Medulla oblongata (tissue), 1 donor: ENCODE data around the gene DUSP5.
"Not testable (repeated sequence)": the region's sequence is repeated elsewhere in the genome, so short reads cannot be mapped to it uniquely, and the experiment has no call there.

ENCODE experiments used
- DNase-seq: peaks from one replicate; pipeline ENCODE4 v3.0.0-alpha.2; 2015; ENCODE audit errors: extremely low spot score

Gene DUSP5, protein sequence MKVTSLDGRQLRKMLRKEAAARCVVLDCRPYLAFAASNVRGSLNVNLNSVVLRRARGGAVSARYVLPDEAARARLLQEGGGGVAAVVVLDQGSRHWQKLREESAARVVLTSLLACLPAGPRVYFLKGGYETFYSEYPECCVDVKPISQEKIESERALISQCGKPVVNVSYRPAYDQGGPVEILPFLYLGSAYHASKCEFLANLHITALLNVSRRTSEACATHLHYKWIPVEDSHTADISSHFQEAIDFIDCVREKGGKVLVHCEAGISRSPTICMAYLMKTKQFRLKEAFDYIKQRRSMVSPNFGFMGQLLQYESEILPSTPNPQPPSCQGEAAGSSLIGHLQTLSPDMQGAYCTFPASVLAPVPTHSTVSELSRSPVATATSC

DNA sequence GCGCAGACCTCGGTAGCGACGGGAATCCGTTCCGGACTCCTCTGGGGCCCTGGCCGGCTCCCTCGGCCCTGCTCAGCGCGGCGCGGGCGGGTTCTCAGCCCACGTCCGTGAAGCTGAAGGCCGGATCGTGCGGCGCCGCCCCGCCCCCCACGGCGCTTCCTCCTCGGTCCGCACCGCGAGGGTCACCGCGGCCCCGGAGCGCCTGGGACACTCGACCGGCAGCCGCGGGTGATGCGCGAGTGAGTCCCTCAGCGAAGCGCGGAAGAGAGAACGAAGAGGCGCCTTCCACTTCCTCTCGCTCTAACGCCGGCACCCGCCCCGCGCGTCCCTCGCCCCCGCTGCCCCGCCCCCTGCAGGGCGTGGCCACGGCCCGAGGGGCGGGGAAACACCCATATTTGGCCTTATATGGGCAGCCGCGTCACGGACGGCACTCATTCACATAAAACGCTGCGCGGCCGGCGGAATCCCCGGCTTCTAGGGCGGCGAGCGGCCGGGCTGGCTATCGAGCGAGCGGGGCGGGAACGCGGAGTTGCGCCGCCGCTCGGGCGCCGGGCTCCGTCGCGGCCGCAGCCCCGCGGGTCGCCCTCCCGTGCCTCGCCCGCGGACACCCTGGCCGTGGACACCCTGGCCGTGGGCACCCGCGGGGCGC, at the start of gene DUSP5:
DUSP5 (plus strand) TSS at position 470 of the 649 bp plus-strand sequence. CDS start 215 bp downstream, outside the sequence.
- peak; percentile 94 for DNase-seq

DNA sequence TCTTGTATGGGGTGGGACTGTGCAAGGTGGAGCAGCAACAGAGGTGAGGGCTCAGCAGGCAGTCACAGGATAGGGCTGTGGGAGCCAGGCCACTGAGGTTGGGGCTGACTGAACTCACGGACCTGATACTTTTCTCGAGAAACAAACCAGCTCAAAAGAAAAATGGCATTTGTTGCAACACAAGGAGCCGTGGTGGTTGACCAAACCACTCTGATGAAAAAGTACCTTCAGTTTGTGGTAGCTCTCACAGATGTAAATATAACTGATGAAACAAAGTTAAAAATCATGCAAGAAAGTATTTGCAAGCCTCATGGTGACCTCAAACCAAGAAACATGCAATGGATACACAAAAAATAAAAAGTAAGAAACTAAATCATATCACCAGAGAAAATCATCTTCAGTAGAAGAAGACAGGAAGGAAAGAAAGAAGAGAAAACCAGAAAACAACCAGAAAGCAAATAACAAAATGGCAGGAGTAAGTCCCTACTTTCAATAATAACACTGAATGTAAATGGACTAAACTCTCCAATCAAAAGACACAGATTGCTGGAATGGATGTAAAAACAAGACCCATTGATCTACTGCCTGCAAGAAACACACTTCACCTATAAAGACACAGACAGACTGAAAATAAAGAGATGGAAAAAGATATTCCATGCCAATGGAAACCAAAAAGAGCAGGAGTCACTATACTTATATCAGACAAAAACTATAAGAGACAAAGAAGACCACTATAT, 48.9 kb upstream of the DUSP5 start:
- no peak for DNase-seq

DNA sequence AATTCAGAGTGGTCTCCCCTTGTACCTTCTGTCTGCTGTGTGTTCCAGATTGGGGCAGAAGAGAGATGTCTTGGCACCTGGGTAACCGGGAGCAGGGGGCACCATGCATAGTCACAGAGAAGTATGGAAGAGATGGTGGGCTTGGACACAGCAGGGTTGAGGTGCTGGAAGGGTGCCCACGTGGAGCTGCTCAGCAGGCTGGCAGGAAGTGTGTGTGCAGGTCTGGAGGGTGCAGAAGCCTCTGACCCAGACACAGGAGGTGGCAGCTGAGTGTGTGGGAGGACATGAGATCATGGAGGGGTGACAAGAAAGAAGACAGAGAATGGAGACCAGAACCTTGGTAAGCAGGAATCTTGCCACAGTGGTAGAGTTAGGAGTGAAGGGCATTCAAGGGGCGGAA, 42.3 kb upstream of the DUSP5 start:
- DNase-seq: no peak

DNA sequence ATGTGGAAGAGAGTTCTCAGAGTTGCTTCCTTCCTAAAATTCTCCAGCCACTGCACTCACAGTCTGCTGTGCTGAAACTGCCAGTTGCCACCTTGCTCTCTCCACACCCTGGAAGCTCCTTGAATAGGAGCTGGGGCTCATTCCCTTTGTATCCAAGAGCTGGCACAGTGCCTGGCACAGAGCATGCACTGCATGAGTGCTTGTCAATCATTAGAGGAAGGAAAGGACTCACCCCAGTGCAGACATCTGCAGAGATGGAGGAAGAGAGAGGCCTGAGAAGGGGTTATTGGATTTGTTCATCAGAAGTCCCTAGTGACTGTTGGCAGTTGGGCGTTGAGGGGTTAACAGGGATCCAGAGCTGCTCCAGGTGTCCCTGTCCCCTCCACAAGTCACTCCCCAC, 41.7 kb upstream of the DUSP5 start:
- DNase-seq: no peak

DNA sequence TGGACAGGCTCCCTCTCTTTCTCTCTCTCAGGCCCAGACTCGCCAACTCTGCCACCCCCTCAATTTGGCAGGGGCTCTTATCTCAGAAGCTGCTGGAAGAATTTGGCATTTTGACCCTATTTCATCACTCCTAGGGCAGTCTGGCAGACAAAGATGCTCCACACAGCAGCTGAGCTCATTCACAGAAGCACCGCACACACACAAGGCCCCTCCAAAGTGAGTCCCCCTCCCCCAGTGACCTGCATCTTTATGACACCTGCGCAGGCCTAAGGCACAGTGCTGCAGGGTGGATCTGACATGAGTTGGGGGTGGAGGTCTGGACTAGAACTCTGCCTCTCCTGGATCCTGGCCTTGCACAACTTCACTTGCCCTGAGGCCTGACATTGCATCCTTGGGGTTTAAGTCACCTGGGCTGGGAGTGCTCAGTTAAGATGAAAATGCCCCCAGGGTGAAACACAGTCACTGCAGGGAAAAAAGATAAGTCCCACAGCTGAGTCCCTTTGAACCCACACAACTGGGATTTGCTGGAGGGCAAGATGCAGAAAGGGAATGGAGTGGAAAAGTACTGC, 41.1 kb upstream of the DUSP5 start:
- no peak for DNase-seq

DNA sequence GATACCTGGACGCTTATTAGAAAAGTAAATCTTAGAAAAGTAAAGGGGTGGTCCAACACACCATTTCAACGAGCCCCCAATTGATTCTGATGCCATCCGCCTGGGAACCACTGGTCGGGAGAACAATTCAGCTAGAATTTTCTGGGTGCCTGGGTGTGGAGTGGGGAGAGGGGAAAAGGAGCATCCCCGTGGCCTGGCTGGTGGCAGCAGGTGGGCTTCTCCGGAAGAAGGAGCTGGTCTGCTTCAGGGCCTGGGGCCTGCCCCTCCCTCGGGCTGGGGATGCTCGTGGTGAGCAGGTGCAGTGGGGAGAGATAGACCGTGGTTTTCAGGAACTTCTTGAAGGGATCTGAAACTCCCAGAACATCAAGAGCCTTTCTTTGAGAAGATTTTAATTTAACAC, 39.9 kb upstream of the DUSP5 start:
- no peak for DNase-seq

DNA sequence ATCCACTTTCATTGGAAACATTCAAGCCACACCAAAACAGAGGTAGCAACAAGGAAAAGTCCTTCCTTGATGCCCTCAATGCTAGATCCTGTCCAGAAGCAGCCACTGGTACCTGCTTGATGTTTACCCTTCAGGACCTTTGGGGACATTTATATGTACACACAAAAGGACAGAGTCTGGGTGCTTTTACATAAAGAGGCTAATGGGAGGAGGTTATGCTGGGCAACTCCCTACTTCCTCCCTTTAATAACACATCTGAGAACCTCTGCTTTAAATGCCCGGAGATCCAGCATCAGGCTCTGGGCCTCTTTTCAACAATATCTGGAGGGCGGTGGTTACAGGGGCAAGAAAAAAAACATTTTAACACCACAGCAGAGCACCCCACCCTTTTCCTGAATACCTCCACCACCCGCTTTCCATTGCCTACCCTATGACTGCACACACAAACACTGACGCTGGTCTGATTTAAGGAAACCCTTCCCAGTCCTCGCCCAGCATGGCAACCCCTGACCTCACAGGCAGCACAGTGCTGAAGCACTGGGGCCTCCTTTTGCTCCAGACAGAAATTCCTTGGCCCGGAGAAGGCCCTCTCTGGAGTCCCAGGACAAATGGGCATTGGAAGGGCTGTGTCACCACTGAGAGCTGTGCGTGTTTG, 39.3 kb upstream of the DUSP5 start:
- DNase-seq: no peak

DNA sequence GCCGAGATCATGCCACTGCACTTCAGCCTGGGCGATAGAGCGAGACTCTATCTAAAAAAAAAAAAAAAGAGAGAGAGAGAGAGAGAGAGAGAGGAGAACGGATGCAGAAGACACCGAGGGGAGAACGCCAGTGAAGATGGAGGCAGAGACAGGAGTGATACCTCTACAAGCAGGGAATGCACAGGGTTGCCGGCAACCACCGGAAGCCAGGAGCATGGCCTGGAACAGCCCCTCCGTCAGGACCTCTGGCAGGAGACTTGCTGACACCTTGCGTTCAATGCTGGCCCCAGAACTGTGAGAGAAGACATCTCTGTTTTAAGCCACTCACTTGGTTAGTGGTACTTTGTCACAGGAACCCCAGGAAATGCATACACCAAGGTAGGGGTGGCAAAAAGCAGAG, 38.1 kb upstream of the DUSP5 start:
- DNase-seq: no peak

DNA sequence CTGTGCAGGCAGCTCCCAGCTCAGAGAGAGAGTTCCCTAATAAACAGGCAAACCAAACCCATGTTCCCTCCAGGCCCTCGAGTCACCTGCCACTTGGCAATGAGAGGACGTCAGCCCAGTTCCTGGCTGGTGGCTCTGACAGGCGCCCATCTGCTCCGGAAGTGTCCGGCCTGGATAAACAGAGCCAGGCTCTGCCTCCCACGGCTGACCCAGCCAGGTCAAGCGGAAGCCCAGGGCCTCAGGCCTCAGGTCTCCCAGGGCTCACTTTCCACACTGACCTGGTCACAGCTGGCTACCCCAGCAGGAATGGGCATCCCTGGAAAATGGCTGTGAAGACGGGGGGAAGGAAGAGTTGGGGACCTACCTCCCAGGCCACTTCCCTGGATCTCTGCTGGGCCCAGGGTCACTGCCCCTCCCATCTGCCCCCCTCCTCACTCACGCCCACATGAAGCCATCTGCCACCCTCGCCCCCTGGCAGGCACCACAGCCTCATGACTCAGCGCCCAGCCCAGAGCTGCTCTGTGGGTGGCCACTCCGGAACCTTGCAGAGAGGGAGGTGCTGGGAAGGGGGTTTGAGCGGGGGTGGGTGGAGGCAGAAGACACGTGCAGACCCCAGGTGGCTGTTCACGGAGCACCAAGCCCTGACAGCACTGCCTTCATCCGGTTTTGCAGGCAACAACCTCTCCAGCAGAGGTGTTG, 37.4 kb upstream of the DUSP5 start:
- DNase-seq: no peak

DNA sequence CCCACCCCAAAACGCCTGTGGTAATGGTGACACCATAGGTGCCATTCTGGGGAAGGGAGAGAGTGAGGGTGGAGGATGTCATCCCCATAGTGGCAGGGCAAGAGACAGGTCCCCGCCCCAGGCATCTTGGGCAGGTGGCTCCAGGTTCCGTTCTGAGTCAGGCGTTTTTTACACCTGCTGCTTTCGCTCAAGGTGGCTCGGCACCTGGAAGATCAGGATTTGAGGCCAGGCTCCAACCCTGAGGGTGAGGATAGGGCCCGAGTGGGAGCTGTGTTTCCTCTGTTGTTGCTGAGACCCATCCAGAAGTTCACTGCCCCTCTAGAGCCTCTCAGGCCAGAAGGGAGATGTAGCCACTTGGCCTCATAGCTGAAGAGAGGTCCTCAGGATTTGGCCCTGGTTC, 36.6 kb upstream of the DUSP5 start:
- no peak for DNase-seq

DNA sequence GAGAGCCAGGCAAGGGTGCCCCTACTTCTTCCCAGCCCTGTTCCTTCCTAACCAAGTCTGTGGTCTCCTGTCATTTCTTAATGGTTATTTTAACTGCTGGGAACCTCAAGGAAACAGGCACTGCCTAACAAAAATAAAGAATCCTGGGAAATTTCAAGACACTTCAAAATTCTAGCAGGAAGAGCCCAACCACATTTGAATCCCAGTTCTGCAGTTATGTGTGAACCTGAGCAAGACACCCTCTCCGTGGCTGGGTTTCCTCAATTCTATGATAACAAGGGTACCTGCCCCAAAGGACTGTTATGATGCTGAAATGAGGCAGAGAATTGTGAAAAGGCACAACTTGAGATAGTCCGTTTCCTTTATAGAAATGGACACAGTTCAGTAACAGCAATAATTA, 36.2 kb upstream of the DUSP5 start:
- DNase-seq: no peak

DNA sequence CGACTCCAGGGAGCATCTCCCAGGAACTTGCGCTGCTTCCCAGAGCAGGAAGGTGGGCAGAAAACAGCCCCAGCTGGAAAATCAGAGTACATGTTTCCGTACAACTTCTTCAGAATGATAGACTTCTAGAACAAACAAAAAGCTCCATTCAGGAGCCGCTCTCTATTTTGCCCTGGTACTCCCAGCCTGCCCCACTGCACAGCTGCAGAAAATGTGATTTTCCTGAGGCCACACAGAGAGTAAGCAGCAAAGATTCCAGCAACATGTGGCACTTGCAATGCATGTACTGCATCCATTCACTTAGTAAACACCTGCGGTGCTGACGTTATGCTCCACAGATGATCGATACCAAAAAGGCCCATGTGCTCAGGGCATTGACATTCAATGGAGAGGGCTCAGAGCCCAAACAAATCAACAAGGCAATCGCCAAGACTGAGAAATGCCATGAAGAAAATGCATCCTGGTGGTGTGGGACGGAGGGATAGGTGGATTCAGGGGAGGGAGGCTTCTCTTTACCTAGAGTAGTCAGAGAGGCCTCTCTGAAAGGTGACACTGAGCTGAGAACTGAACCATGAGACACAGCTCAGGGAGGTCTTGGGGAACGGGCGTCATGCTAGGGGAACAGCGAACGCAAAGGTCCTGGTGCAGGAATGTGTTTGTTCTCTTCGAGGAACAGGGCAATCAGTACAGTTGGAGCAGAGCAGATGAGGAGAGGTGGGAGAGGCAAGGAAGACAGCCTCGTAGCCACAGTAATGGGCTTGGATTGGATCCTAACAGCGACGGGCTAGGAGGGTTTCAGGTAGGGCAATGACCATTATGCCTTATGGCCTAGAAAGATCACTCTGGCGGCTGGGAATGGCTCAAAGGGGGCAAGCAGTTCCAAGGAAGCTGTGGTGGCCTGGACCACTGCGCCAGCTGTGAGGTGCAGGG, 35.3 kb upstream of the DUSP5 start:
- peak; percentile 26 for DNase-seq

DNA sequence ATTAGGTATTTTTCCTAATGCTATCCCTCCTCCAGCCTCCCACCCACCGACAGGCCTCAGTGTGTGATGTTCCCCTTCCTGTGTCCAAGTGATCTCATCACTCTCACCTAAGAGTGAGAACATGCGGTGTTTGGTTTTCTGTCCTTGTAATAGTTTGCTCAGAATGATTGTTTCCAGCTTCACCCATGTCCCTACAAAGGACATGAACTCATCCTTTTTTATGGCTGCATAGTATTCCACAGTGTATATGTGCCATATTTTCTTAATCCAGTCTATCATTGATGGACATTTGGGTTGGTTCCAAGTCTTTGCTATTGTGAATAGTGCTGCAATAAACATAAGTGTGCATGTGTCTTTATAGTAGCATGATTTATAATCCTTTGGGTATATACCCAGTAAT, 29.4 kb upstream of the DUSP5 start:
- DNase-seq: not testable (repeated sequence)

DNA sequence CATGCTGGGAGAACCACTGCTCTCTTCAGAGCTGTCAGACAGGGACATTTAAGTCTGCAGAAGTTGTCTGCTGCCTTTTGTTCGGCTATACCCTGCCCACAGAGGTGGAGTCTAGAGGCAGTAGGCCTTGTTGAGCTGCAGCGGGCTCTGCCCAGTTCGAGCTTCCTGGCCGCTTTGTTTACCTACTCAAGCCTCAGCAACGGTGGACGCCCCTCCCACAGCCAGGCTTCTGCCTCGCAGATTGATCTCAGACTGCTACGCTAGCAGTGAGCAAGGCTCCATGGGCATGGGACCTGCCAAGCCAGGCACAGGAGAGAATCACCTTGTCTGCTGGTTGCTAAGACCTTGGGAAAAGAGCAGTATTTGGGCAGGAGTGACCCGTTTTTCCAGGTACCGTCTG, 27.2 kb upstream of the DUSP5 start:
- DNase-seq: not testable (repeated sequence)

DNA sequence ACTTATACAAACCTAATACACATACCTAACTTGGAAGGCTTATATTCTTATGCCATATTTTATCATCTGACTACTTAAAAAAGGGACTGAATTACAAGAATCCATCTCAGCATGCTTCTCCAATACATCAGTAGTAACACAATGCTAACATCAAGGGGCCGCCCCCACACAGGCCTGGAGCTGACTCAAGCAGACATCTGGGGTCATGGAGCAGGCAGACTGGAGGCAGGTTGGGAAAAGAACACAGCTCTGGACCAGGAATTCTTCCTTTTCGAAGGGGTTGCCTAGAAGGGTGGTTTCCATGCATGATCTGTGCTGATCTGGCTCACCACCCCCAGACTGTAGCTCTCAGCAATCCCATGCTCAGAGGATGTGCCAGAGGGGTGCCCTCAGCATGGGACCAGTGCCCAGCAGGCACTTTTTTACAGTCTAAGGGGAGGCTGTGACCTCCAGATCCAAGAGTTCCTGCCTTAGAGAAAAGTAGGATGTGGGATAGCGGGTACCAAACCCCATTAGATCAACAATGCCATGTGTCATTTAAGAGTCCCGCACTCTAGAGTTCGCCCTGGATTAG, 26.1 kb upstream of the DUSP5 start:
- no peak for DNase-seq

DNA sequence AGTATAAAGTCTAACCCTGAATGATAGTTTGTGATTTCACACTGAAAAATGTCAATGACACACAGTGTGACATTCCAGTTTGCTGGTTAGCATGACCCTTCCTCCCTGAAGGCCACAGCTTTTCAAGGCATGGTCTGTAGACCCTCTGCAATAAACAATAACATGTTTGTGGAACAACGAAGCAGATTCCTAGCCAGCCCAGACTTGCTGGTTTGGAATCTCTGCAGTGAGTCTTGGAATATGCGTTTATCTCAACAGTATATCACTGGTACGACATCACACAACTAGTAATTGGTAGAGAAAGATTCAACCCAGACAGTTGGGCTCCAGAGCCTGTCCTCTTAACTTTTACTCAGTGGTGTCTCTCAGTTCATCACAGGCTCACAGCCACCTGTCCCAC, 23.7 kb upstream of the DUSP5 start:
- DNase-seq: no peak

DNA sequence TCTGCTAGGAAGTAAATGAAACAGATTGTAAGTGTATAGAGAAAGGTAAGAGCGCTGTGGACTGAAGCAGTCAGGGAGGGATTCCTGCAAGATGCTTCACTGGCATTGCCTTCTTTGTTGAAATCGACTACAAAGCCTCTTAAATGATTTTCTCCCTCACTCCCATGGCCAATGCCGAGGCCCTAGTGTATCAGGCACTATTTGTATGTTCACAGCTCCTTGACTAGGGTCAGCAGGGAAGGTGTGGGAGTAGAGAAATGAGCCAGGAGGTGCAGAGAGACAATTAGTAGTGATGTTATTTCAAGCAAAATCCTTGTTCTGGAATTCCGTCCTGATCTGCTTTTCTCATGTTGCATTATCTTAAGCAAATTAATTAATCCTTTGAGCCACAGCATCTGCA, 22.9 kb upstream of the DUSP5 start:
- DNase-seq: no peak

DNA sequence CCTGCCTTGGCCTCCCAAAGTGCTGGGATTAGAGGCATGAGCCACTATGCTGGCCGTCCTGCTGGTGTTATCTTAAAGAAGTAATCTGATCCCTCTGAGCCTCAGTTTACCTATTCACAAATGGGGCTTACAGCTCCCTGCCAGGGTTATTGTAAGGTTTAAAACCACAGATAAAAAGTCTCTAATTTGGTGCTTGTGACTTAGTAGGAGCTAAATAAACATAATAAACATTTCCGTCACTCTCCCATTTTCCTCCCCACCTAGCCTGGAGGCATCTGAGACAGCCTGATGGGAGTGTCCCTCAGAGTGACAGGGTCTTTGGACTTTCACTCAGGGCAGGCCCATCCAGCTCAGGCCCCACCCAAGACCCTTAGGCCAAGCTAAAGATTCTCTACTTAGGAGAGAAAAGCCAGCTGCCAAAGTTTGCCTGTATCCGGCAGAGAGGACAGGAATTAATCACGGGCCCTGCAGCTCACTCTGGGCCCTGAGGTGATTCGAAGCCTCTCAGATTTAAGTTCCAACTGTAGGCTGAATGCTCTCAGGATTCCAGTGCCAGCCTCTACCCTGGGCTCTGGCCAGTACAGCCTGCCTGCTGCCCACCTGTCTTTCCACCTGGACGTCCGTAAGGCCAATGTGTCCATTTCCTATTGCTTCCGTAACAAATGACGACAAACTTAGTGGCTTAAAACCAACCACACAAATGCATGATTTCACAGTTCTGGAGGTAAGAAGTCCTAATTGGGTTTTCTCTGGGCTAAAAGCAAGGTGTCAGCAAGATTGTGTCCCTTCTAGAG, 21.8 kb upstream of the DUSP5 start:
- DNase-seq: no peak

DNA sequence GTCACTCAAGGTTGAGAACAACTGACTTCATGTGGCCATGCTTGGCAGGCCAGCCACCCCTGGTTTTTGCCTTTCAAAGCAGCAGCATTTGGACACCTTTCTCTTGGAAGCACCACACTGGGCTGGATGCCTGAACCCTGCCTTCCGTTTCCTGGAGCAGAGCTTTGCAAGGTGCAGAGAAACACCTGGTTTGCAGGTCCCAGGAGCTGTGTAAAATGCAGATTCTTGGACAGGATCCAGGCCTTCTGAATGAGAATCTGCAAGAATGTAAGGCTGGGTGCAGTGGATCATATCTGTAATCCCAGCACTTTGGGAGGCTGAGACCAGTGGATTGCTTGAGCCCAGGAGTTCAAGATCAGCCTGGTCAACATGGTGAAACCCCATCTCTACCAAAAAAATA, 18.0 kb upstream of the DUSP5 start:
- no peak for DNase-seq
